Stimulated activated CD8-positive, alpha-beta memory T cell treated with anti-CD3 and anti-CD28 coated beads, Interleukin-4, amount 100 ng/mL, for 1 hour (primary cell): ENCODE data around the gene TPST1.
"Not testable (repeated sequence)": the region's sequence is repeated elsewhere in the genome, so short reads cannot be mapped to it uniquely, and the experiment has no call there.

Source experiments
- DNase-seq, 2 donors: peaks; one replicate each; pipeline ENCODE4 v3.0.0-alpha.2; 2020; ENCODE audit warnings: low read depth in 2 of 2, low spot score in 1 of 2

TPST1 gene

GRCh38 chr7:66376264-66376945, 171.3 kb downstream of the TPST1 start:
- DNase-seq: no peak

GRCh38 chr7:66377045-66377444, 171.9 kb downstream of the TPST1 start:
- DNase-seq: no peak

- DNase-seq: no peak
Observed at GRCh38 chr7:66377714-66378113, 172.6 kb downstream of the TPST1 start.

DNA sequence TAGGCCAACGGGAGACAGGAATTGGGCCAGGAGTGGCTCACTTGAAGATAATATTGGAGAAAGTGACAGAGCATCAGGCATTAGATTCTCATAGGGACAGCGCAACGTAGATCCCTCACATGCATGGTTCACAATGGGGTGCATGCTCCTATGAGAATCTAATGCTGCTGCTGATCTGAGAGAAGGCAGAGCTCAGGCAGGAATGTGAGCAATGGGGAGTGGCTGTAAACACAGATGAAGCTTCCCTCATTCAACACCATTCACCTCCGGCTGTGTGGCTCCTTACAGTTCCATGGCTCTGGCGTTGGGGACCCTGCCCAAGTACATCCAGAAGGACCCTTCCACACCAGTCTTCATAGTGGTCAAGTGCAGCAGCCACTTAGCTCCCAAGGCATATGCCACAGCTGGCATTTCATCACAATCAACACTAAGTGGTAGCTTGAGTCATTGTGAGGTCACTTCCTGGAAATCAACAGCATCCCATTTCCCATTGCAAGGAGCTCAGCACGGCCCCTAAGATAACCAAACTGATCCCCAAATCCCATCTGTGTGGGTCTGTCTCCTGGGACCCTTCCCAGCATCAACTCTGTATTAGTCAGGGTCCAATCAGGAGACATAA, 174.5 kb downstream of the TPST1 start:
- no peak for DNase-seq

DNA sequence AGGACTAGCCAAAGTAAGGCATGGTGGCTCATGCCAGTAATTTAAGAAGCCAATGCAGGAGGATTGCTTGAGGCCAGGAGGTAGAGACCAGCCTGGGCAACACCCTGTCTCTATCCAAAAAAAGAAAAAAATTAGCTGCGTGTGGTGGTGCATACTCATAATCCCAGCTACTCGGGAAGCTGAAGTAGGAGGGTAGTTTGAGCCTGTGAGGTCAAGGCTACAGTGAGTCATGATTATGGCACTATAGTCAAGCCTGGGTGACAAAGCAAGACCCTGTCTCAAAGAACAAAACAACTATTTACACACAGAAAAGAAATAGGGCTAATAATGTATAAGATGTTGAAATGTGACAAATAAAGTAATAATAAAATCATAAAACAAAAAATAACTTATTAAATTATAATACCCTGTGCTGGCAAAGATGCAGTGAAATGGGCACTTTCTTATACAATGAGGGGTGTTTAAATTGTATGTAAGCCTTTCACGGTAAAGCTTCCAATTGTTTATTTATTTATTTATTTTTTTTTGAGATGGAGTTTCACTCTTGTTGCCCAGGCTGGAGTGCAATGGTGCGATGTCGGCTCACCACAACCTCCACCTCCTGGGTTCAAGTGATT, 175.2 kb downstream of the TPST1 start:
- DNase-seq: no peak

DNA sequence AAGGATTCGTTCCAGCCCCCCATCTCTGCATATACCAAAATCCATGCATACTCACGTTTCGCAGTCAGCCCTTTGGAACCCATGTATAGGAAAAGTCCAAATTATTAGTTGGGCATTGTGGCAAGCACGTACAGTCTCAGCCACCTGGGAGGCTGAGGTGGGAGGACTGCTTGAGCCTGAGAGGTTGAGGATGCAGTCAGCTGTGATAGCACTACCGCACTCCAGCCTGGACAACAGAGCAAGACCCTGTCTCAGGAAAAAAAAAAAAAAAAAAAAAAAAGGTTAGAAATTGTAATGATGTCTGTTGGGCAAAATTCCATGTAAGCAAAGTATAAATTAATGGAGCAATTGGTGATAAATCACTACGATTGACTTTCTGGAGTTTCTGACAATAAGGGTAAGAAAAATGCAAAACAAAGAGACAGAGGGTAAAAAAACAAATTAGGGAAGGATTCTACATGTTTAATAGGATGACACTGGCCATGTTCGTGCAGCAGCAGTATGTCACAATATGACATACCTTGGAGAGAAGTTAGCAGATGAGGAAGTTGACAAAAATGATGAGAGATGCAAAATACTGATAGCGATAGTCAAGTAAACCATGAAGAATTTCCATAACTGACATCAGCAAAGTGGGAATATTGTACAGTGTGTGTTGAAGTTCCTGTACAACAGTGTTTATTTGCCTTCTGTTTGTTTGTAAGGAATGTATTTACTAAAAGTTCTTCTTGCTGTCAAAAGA, 177.2 kb downstream of the TPST1 start:
- DNase-seq: not testable (repeated sequence)

- DNase-seq: not testable (repeated sequence)
Observed at GRCh38 chr7:66385191-66385905, 180.2 kb downstream of the TPST1 start.

DNA sequence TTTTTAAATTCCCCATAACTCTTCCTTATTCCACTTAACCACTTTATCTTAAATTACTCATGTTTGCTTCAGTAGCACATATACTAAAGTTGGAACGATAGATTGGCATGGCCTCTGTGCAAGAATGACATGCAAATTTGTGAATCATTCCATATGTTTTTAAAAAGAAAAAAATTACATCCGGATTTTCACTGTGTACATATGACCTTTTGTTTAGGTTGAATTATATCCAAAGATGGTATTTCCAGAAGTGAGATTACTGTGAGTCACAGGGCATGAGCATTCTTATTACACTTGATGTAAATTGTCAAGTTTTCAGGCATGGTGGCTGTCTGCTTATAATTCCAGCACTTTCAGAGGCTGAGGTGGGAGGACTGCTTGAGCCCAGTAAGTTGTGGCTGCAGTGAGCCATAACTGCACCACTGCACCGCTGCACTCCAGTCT, 190.0 kb downstream of the TPST1 start:
- not testable (repeated sequence) for DNase-seq

GRCh38 chr7:66396052-66396451, 190.9 kb downstream of the TPST1 start:
- not testable (repeated sequence) for DNase-seq

DNA sequence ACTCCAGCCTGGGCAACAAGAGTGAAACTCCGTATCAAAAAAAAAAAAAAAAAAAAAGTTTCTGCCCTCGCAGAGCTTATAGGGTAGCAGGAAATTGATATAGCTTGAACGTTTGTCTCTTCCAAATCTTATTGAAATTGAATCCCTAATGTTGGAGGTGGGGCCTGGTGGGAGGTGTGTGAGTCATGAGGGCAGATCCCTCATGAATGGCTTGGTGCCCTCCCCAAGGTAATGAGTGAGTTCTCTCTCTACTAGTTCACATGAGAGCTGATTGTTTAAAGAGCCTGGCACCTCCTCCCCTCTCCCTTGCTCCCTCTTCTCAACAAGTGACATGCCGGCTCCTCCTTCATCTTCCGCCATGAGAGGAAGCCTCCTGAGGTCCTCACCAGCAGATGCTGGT, 193.7 kb downstream of the TPST1 start:
- DNase-seq: not testable (repeated sequence)

DNA sequence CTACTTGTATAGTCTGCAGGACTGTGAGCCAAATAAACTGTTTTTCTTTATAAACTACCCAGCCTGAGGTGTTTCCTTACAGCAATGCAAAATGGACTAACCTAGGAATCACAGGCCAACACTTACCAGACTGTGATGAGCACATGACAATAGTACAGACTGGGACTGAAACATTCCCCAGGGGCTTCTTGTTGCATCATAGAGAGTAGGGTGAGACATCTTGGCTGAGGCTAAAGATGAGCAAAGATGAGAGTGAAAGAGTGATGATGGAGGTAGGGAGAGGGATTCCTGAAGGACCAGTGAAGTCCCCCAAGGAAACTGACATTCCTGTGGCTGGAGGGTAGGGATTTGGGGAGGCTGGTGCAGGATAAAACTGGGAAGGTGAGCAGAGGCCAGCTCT, 194.4 kb downstream of the TPST1 start:
- no peak for DNase-seq

GRCh38 chr7:66400400-66400799, 195.3 kb downstream of the TPST1 start:
- DNase-seq: no peak

GRCh38 chr7:66401126-66401525, 196.0 kb downstream of the TPST1 start:
- DNase-seq: not testable (repeated sequence)

GRCh38 chr7:66401932-66402331, 196.8 kb downstream of the TPST1 start:
- DNase-seq: not testable (repeated sequence)

DNA sequence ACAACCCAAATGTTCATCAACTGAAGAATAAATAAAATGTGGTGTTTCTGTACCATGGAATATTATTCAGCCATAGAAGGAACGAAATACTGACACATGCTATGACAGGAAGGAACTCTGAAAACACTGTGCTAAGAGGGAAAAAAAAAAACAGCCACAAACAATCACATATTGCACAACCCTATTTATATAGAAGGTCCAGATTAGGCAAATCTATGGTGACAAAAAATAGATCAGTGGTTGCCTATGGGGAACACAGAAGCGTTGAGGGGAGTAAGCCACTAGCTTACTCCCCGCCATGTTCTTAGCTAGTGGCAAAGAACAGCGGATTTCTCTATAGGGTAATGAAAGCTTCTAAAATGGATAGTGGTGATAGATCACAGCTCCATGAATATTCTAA, 198.4 kb downstream of the TPST1 start:
- no peak for DNase-seq

DNA sequence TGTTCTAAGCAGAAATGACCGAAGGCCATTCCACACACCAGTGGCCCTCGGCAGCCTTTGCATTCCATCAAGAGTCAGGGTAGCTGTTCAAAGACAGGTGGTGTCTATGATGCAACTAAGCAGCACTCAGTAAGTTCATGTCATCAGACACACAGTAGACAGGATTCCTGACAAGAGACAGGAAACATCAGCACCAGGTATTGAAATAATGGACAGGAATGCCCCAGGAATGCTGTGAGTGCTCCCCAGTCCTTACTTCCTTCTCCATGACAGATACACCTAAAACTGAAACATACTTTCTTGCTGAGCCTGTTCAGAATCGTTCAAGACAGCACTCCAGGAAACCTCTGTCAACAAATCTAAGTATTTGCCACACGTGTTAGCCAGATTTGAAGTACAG, 204.4 kb downstream of the TPST1 start:
- no peak for DNase-seq
